GM10266 (cell line): Measurements from ENCODE around the gene LDLRAP1.

Experiments used
- DNase-seq: peaks from one replicate; pipeline ENCODE4 v3.0.0; 2012; ENCODE audit errors: extremely low spot score
- CTCF ChIP-seq: IDR thresholded peaks from 2 replicates; pipeline ENCODE4 v1.5.1; 2012; ENCODE audit warnings: mild to moderate bottlenecking, low read depth; ENCODE audit not compliant: control insufficient read depth, insufficient read depth; ENCODE audit errors: missing control alignments

Gene LDLRAP1

GRCh38 chr1:25554430-25554780 is 11.0 kb downstream of the LDLRAP1 start:
- DNase-seq: no peak

GRCh38 chr1:25554886-25555752 is 11.7 kb downstream of the LDLRAP1 start:
- DNase-seq: no peak
- no peak for TF ChIP-seq CTCF

More at GRCh38 chr1:25554430-25554780, 11.0 kb downstream of the LDLRAP1 start:
- no peak for TF ChIP-seq CTCF

- no peak for DNase-seq
- TF ChIP-seq CTCF: no peak
Measured at GRCh38 chr1:25555753-25556092, 12.3 kb downstream of the LDLRAP1 start.

- DNase-seq: no peak
- TF ChIP-seq CTCF: no peak
Measured at GRCh38 chr1:25556132-25556670, 12.8 kb downstream of the LDLRAP1 start.

GRCh38 chr1:25556791-25557476 is 13.5 kb downstream of the LDLRAP1 start:
- no peak for DNase-seq
- TF ChIP-seq CTCF: no peak

GRCh38 chr1:25557543-25557942 is 14.1 kb downstream of the LDLRAP1 start:
- no peak for DNase-seq
- TF ChIP-seq CTCF: no peak

- no peak for DNase-seq
- TF ChIP-seq CTCF: no peak
Measured at GRCh38 chr1:25559031-25559430, 15.6 kb downstream of the LDLRAP1 start.
